A549 (cell line): ENCODE results near the gene DHDDS.

ENCODE experiments used
- CTCF ChIP-seq: fragments of >200 bp; sonication (Bioruptor Twin); formaldehyde crosslinking; IDR thresholded peaks from 3 replicates; pipeline ENCODE4 v1.5.1; 2016
- TF ChIP-seq, protein P1 (sequence below): fragments of >200 bp; sonication (Bioruptor Twin); formaldehyde crosslinking; IDR thresholded peaks from 3 replicates; pipeline ENCODE4 v1.6.1; 2016

DNA sequence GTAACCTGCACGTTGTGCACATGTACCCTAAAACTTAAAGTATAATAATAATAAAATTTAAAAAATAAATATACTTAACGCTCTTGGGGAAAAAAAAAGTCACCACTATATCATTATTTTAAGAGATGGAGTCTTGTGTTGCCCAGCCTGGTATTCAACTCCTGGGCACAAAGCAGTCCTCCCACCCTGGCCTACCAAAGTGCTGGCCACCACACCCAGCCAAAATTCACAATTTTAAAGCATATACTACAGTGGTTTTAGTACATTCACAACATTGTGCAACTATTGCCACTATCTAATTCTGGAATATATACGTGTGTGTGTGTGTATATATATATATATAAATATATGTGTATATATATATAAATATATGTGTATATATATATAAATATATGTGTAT is 46.0 kb downstream of the DHDDS start:
- TF ChIP-seq CTCF, result no peak
- TF ChIP-seq, protein P1, sequence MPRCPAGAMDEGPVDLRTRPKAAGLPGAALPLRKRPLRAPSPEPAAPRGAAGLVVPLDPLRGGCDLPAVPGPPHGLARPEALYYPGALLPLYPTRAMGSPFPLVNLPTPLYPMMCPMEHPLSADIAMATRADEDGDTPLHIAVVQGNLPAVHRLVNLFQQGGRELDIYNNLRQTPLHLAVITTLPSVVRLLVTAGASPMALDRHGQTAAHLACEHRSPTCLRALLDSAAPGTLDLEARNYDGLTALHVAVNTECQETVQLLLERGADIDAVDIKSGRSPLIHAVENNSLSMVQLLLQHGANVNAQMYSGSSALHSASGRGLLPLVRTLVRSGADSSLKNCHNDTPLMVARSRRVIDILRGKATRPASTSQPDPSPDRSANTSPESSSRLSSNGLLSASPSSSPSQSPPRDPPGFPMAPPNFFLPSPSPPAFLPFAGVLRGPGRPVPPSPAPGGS, result no peak
